Activated CD4-positive, alpha-beta T cell treated with anti-CD3 and anti-CD28 coated beads, Interleukin-2, amount 10 ng/mL, durations not matched to agents 24 days and 14 days (primary cell): ENCODE results near the gene PRKCE. TPM values are rescaled to one million over a fixed set of nuclear protein-coding genes. Genes with fewer than 3 reads are reported as not detected.

Experiments used
- DNase-seq: peaks from one replicate; pipeline ENCODE4 v3.0.0; 2022
- H3K27ac Mint-ChIP-seq: one replicate; pipeline ENCODE4 v1.8.0; 2022; ENCODE audit warnings: mild to moderate bottlenecking, mixed read lengths
- H3K27me3 Mint-ChIP-seq: one replicate; pipeline ENCODE4 v1.8.0; 2022; ENCODE audit warnings: mixed read lengths
- H3K36me3 Mint-ChIP-seq: one replicate; pipeline ENCODE4 v1.8.0; 2022; ENCODE audit warnings: low read depth, mild to moderate bottlenecking, mixed read lengths
- H3K4me1 Mint-ChIP-seq: one replicate; pipeline ENCODE4 v1.8.0; 2021; ENCODE audit warnings: mixed read lengths
- H3K4me3 Mint-ChIP-seq: one replicate; pipeline ENCODE4 v1.8.0; 2022; ENCODE audit warnings: mild to moderate bottlenecking, moderate library complexity, mixed read lengths
- H3K9me3 Mint-ChIP-seq: one replicate; pipeline ENCODE4 v1.8.0; 2021; ENCODE audit warnings: mixed read lengths
- intact Hi-C: fragments of 100-400 bp; cut with micrococcal nuclease; formaldehyde crosslinking; loops from one replicate; pipeline ENCODE4 v1.15.1; 2023
- total RNA-seq: library from RNA; stranded (reverse); gene quantifications from 2 replicates; pipeline ENCODE4 v1.2.3, GENCODE V29; 2022

PRKCE gene
- total RNA-seq, 1 donor from 2014 or later = 13.5 TPM

DNA sequence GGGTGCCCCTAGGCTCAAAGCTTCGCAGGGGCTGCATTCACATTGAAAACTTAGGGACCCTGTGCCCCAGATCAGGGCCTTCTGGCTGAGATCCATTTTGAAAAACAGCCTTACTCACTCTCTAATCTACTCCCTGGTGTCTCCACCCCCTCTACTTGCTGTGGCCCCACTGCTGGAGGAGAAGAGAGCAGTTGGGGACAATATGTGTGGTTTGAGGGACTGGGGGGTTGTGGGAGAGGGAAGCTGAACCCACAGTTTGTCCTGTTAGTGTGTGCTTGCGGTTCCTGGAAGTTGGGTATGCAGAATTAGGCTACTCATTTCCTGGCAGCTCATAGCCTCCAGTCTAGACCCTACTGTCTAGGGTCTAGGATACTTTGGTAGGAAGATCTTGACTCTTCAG lies 211.4 kb downstream of the PRKCE start:
- no peaks in the 10 kb centered on the region for H3K9me3 Mint-ChIP-seq
- no peaks in the 10 kb centered on the region for H3K36me3 Mint-ChIP-seq
- H3K4me3 Mint-ChIP-seq = peak overlapping the region; percentile 16
- peak overlapping the region; percentile 59 for H3K27ac Mint-ChIP-seq
- intact Hi-C loops = no loop called here
- DNase-seq = peak; percentile 68
- H3K4me1 Mint-ChIP-seq = peaks cover 52% of the 10 kb centered on the region
- no peaks in the 10 kb centered on the region for H3K27me3 Mint-ChIP-seq

DNA sequence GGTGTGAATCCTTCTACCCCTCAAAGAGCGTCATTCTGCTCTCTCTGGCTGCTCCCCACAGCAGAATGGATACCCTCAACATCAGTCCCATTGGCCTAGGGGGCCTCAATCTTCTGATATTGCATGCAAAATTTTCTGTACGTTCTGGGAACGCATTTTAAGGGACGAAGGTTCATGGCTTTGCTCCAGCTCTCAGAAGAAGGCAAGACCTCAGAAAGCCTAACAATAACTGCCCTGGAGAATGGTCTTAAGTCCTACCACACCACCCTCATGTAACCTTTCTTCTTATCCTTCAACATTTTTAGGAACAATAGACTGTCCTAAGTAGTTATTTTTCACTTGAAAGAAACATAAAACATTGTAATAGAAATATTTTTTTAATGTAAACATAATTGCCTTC lies 212.6 kb downstream of the PRKCE start:
- no peak overlapping the region for H3K27ac Mint-ChIP-seq
- H3K4me3 Mint-ChIP-seq = no peak overlapping the region
- no peak for DNase-seq
- H3K4me1 Mint-ChIP-seq = peaks cover 50% of the 10 kb centered on the region
- no peaks in the 10 kb centered on the region for H3K27me3 Mint-ChIP-seq
- H3K36me3 Mint-ChIP-seq = no peaks in the 10 kb centered on the region
- no peaks in the 10 kb centered on the region for H3K9me3 Mint-ChIP-seq
- intact Hi-C loops = no loop called here

- DNase-seq = no peak
- Mint-ChIP-seq H3K4me3 (no peak overlapping the region), H3K27ac (no peak overlapping the region), H3K9me3 (no peaks in the 10 kb centered on the region), H3K27me3 (no peaks in the 10 kb centered on the region), H3K4me1 (peaks cover 26% of the 10 kb centered on the region), H3K36me3 (no peaks in the 10 kb centered on the region)
- intact Hi-C loops = no loop called here
These were observed 215.9 kb downstream of the PRKCE start for GRCh38 chr2:45867349-45867748.

- no peak for DNase-seq
- no peak overlapping the region for H3K4me3 Mint-ChIP-seq
- H3K27me3 Mint-ChIP-seq = no peaks in the 10 kb centered on the region
- H3K4me1 Mint-ChIP-seq = peaks cover 25% of the 10 kb centered on the region
- no peaks in the 10 kb centered on the region for H3K36me3 Mint-ChIP-seq
- no peak overlapping the region for H3K27ac Mint-ChIP-seq
- intact Hi-C loops = no loop called here
- H3K9me3 Mint-ChIP-seq = no peaks in the 10 kb centered on the region
These were observed 216.3 kb downstream of the PRKCE start for GRCh38 chr2:45867800-45868199.

GRCh38 chr2:45869165-45869501 lies 217.7 kb downstream of the PRKCE start:
- intact Hi-C loops = no loop called here
- H3K36me3 Mint-ChIP-seq = no peaks in the 10 kb centered on the region
- DNase-seq = no peak
- H3K27ac Mint-ChIP-seq = no peak overlapping the region
- no peak overlapping the region for H3K4me3 Mint-ChIP-seq
- H3K27me3 Mint-ChIP-seq = no peaks in the 10 kb centered on the region
- peaks cover 21% of the 10 kb centered on the region for H3K4me1 Mint-ChIP-seq
- no peaks in the 10 kb centered on the region for H3K9me3 Mint-ChIP-seq

- Mint-ChIP-seq H3K4me1 (peaks cover 16% of the 10 kb centered on the region), H3K27me3 (no peaks in the 10 kb centered on the region), H3K27ac (no peak overlapping the region), H3K9me3 (peaks cover under 1% of the 10 kb centered on the region), H3K4me3 (no peak overlapping the region), H3K36me3 (peaks cover 3% of the 10 kb centered on the region)
- intact Hi-C loops = no loop called here
- DNase-seq = no peak
These were observed 219.6 kb downstream of the PRKCE start for GRCh38 chr2:45871025-45871424.

DNA sequence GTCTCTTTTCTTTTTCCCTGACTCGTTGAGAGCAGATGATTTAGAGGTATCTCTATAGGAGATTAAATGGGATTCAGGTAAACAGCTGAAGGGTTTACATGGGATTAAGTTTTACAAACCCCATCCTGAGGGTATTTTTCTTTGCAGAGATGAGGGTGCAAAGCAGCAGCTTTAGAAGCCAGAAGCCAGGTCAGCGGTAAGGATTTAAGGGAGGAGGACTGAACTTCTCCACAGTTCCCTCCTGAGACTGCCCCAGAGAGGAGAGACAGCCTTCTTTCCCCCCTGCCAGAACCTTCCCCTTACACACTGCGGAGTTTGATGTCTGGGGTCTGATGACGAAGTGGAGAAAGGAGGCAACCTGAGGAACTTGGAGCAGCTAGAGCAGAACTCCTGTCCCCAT lies 220.1 kb downstream of the PRKCE start:
- intact Hi-C loops = no loop called here

DNA sequence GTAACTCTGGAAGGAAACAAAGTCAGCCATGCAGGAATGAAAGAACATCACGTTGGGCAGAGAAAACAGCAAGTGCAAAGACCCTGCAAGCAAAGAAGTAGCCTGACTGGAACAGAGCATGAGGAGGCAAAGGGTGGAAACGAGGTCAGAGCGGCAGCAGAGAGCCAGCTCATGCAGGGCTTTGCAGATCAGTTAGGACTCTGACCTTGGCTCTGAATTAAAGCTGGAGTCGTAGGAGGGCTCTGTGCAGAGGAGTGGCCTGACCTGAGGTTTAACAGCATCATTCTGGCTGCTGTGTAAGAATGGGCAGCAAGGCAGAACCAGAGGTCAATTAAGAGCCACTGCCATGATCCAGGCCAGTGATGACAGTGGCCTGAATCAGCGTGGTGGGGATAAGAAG lies 220.7 kb downstream of the PRKCE start:
- DNase-seq = no peak
- no peaks in the 10 kb centered on the region for H3K27me3 Mint-ChIP-seq
- H3K4me1 Mint-ChIP-seq = peaks cover 16% of the 10 kb centered on the region
- no peak overlapping the region for H3K4me3 Mint-ChIP-seq
- peaks cover 9% of the 10 kb centered on the region for H3K9me3 Mint-ChIP-seq
- H3K27ac Mint-ChIP-seq = no peak overlapping the region
- H3K36me3 Mint-ChIP-seq = peaks cover 7% of the 10 kb centered on the region
- intact Hi-C loops = no loop called here

More for the DNA sequence above, 220.1 kb downstream of the PRKCE start:
- no peak overlapping the region for H3K27ac Mint-ChIP-seq
- no peak for DNase-seq
- peaks cover 7% of the 10 kb centered on the region for H3K36me3 Mint-ChIP-seq
- H3K4me3 Mint-ChIP-seq = no peak overlapping the region
- H3K9me3 Mint-ChIP-seq = peaks cover 6% of the 10 kb centered on the region
- peaks cover 16% of the 10 kb centered on the region for H3K4me1 Mint-ChIP-seq
- no peaks in the 10 kb centered on the region for H3K27me3 Mint-ChIP-seq

GRCh38 chr2:45874344-45874743 lies 222.9 kb downstream of the PRKCE start:
- H3K36me3 Mint-ChIP-seq = peaks cover 15% of the 10 kb centered on the region
- DNase-seq = no peak
- peaks cover 19% of the 10 kb centered on the region for H3K9me3 Mint-ChIP-seq
- H3K4me1 Mint-ChIP-seq = peaks cover 11% of the 10 kb centered on the region
- no peak overlapping the region for H3K27ac Mint-ChIP-seq
- no peak overlapping the region for H3K4me3 Mint-ChIP-seq
- intact Hi-C loops = no loop called here
- H3K27me3 Mint-ChIP-seq = no peaks in the 10 kb centered on the region

DNA sequence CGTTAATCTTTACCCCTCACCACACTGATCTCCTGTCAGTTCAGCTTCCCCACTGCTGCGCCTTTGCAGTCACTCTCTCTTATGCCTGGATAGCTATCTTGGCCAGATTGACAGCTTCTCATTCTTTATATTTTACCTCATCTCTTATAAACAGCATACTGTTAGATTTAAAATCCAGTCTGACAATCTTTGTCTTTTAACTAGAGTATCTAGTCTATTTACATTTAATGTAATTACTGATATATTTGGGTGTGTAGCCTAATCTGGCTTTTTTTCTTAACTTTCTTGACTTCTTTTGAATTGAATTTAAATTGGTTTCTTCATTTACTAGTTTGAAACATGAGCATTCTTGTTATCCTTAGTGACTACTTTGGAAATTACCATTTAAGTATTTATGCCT lies 225.1 kb downstream of the PRKCE start:
- no peak overlapping the region for H3K27ac Mint-ChIP-seq
- intact Hi-C loops = no loop called here
- no peak overlapping the region for H3K4me3 Mint-ChIP-seq
- peaks cover 15% of the 10 kb centered on the region for H3K36me3 Mint-ChIP-seq
- peaks cover 19% of the 10 kb centered on the region for H3K9me3 Mint-ChIP-seq
- H3K27me3 Mint-ChIP-seq = no peaks in the 10 kb centered on the region
- H3K4me1 Mint-ChIP-seq = peaks cover 11% of the 10 kb centered on the region
- DNase-seq = no peak

DNA sequence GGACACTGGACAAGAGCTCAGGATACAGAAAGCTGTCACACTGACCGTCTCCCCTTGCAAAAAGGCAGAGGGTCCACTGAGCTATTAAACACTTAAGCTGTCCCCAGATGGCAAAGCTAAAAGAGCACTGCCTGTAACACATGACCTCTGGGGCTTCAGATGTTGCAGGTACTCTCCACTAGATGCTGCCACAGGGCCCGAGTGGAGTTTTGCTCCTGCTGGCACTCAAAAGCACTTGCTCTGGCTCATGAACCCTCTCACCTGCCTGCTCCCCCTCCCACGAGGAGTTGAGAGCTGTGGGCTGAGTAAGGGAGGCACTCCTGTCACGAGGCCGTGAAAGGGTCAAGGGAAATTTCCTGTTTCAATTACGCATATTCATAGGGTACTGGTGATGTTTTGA lies 227.9 kb downstream of the PRKCE start:
- no peak for DNase-seq
- Mint-ChIP-seq H3K9me3 (peaks cover 19% of the 10 kb centered on the region), H3K27ac (no peak overlapping the region), H3K36me3 (peaks cover 15% of the 10 kb centered on the region), H3K4me3 (no peak overlapping the region), H3K4me1 (no peaks in the 10 kb centered on the region), H3K27me3 (no peaks in the 10 kb centered on the region)
- intact Hi-C loops = no loop called here

DNA sequence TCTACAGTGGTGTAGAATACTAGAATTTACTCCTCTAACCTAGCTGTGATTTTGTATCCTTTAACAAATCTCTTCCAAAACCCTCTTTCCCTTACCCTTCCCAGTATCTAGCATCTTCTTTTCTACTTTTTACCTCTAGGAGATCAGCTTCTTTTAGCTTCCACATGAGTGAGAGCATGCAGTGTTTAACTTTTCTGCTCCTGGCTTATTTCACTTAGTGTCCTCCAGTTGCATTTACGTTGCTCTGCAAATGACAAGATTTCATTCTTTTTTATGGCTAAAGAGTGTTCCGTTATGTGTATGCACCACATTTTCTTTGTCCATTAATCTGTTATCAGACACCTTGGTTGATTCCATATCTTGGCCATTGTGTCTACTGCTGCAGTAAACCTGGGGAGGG lies 228.5 kb downstream of the PRKCE start:
- peaks cover 15% of the 10 kb centered on the region for H3K36me3 Mint-ChIP-seq
- no peaks in the 10 kb centered on the region for H3K27me3 Mint-ChIP-seq
- no peaks in the 10 kb centered on the region for H3K4me1 Mint-ChIP-seq
- no peak overlapping the region for H3K4me3 Mint-ChIP-seq
- intact Hi-C loops = no loop called here
- no peak overlapping the region for H3K27ac Mint-ChIP-seq
- no peak for DNase-seq
- H3K9me3 Mint-ChIP-seq = peaks cover 19% of the 10 kb centered on the region

GRCh38 chr2:45881970-45882581 lies 230.6 kb downstream of the PRKCE start:
- intact Hi-C loops = no loop called here
- H3K36me3 Mint-ChIP-seq = peaks cover 7% of the 10 kb centered on the region
- H3K9me3 Mint-ChIP-seq = peaks cover 11% of the 10 kb centered on the region
- no peak overlapping the region for H3K27ac Mint-ChIP-seq
- H3K27me3 Mint-ChIP-seq = no peaks in the 10 kb centered on the region
- no peaks in the 10 kb centered on the region for H3K4me1 Mint-ChIP-seq
- H3K4me3 Mint-ChIP-seq = no peak overlapping the region
- DNase-seq = no peak

DNA sequence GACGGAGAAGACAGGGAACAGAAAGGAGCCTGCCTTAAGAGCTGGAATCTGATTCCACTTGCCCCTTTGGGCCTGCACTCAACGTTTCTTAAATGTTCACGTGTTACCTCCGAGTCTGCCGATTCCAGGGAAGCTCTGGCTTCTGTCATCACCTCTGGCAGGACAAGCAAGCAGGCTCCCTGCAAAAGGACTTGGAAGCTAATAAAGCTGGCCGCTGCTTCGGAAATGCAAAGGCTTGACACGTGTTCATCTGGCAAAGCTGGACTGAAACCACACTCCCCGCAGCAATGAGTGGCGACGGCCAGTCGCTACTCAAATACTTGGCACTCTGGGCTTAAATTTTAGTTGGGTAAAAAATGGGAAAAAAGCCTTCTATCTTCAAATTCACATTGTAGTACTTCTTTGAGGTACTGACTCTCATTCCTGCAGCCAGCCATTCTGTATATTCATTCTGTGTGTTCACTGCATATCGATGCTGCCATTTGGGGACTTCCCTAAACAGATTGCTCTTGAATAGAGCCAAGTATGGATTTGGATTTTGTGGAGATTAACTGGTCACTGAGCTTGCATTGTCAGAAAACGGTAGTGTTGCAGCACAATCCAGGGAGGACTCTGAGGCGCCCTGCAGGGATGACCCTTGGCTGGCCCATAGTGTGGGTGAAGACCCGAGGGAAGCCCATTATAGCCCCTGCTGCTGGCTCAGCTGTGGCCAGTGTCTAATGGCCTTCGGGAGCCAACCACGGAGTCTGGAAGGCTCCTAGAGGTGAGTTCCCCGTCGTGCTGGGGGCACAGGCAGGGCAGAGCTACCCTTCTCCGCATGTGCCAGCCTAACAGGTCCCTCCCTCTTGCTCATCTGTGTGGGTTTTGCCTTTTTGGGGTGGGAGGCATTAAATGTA lies 231.5 kb downstream of the PRKCE start:
- no peak overlapping the region for H3K4me3 Mint-ChIP-seq
- H3K4me1 Mint-ChIP-seq = no peaks in the 10 kb centered on the region
- peaks cover 5% of the 10 kb centered on the region for H3K36me3 Mint-ChIP-seq
- no peak overlapping the region for H3K27ac Mint-ChIP-seq
- peaks cover 4% of the 10 kb centered on the region for H3K9me3 Mint-ChIP-seq
- H3K27me3 Mint-ChIP-seq = no peaks in the 10 kb centered on the region
- no peak for DNase-seq
- intact Hi-C loops = no loop called here
